Mesenchymal stem cell (in vitro differentiated cells and primary cell): ENCODE measurements around the gene DTD2.
"Not testable (repeated sequence)": the region's sequence is repeated elsewhere in the genome, so short reads cannot be mapped to it uniquely, and the experiment has no call there.

ENCODE experiments used
- DNase-seq: peaks from one replicate; pipeline ENCODE4 v3.0.0-alpha.2; 2013
- H2AFZ ChIP-seq: one replicate; pipeline ENCODE4 v1.6.1; 2013; ENCODE audit warnings: low read depth, mild to moderate bottlenecking, control low read depth, inconsistent platforms, low read length, moderate library complexity
- H2AK5ac ChIP-seq: 2 replicates; pipeline ENCODE4 v1.6.1; 2013; ENCODE audit warnings: low read length, moderate library complexity, mild to moderate bottlenecking, inconsistent platforms; ENCODE audit not compliant: severe bottlenecking
- H2BK120ac ChIP-seq: one replicate; pipeline ENCODE4 v1.6.1; 2013; ENCODE audit warnings: low read depth, mild to moderate bottlenecking, inconsistent platforms, low read length, moderate library complexity
- H2BK12ac ChIP-seq, 2 experiments: one replicate each; pipeline ENCODE4 v1.6.1; 2013; ENCODE audit warnings: inconsistent platforms in 2 of 2, low read length in 2 of 2, mild to moderate bottlenecking in 2 of 2, moderate library complexity in 2 of 2, control low read depth in 1 of 2
- H2BK15ac ChIP-seq: one replicate; pipeline ENCODE4 v1.6.1; 2013; ENCODE audit warnings: mild to moderate bottlenecking, low read depth, inconsistent platforms; ENCODE audit not compliant: poor library complexity, severe bottlenecking
- H2BK5ac ChIP-seq: 2 replicates; pipeline ENCODE4 v1.6.1; 2013; ENCODE audit warnings: low read depth, mild to moderate bottlenecking, low read length, control low read depth, inconsistent platforms; ENCODE audit not compliant: poor library complexity, severe bottlenecking
- H3K14ac ChIP-seq, 2 experiments: one replicate each; pipeline ENCODE4 v1.6.1; 2013; ENCODE audit warnings: inconsistent platforms in 2 of 2, low read length in 2 of 2, control low read depth in 1 of 2, mild to moderate bottlenecking in 1 of 2, moderate library complexity in 1 of 2
- H3K18ac ChIP-seq, 2 experiments: one replicate each; pipeline ENCODE4 v1.6.1; 2013; ENCODE audit warnings: inconsistent platforms in 2 of 2, low read length in 2 of 2, control low read depth in 1 of 2, low read depth in 1 of 2, mild to moderate bottlenecking in 1 of 2
- H3K23ac ChIP-seq, 2 experiments: one replicate each; pipeline ENCODE4 v1.6.1; 2013; ENCODE audit warnings: inconsistent platforms in 2 of 2, low read length in 2 of 2, mild to moderate bottlenecking in 2 of 2, moderate library complexity in 2 of 2, control low read depth in 1 of 2
- H3K27ac ChIP-seq: 2 replicates; pipeline ENCODE4 v1.5.1; 2013; ENCODE audit warnings: mild to moderate bottlenecking, moderate library complexity, low read length, control low read depth, inconsistent platforms; ENCODE audit not compliant: poor library complexity, severe bottlenecking
- H3K27me3 ChIP-seq, 2 experiments: 2 replicates each; pipeline versions ENCODE4 v1.6.1 to v1.7.0; 2013; ENCODE audit warnings: low read length in 2 of 2, mild to moderate bottlenecking in 2 of 2, moderate library complexity in 2 of 2, control low read depth in 1 of 2, inconsistent platforms in 1 of 2; ENCODE audit not compliant: control insufficient read depth in 1 of 2, insufficient read depth in 1 of 2
- H3K36me3 ChIP-seq, 2 experiments: 2 replicates each; pipeline versions ENCODE4 v1.6.1 to v1.7.0; 2013; ENCODE audit warnings: low read length in 2 of 2, control low read depth in 1 of 2, inconsistent platforms in 1 of 2, low read depth in 1 of 2, mild to moderate bottlenecking in 1 of 2; ENCODE audit not compliant: insufficient read depth in 2 of 2, control insufficient read depth in 1 of 2
- H3K4ac ChIP-seq, 2 experiments: one replicate each; pipeline ENCODE4 v1.6.1; 2013; ENCODE audit warnings: inconsistent platforms in 2 of 2, low read length in 2 of 2, mild to moderate bottlenecking in 2 of 2, moderate library complexity in 2 of 2, control low read depth in 1 of 2, low read depth in 1 of 2
- H3K4me1 ChIP-seq: 2 replicates; pipeline ENCODE4 v1.6.1; 2013; ENCODE audit warnings: low read depth, low read length, control low read depth; ENCODE audit not compliant: control insufficient read depth, insufficient read depth
- H3K4me2 ChIP-seq: 2 replicates; pipeline ENCODE4 v1.6.1; 2013; ENCODE audit warnings: low read length, mild to moderate bottlenecking, inconsistent platforms; ENCODE audit not compliant: poor library complexity, severe bottlenecking
- H3K4me3 ChIP-seq, 2 experiments: 2 replicates each; pipeline versions ENCODE4 v1.5.1 to v1.7.0; 2013; ENCODE audit warnings: low read length in 2 of 2, mild to moderate bottlenecking in 2 of 2, control low read depth in 1 of 2, low read depth in 1 of 2; ENCODE audit not compliant: insufficient read depth in 1 of 2
- H3K79me1 ChIP-seq: replicated peaks from 2 replicates; pipeline ENCODE4 v1.6.1; 2013; ENCODE audit warnings: mild to moderate bottlenecking, control low read depth, low read length, inconsistent platforms; ENCODE audit not compliant: poor library complexity, severe bottlenecking
- H3K9ac ChIP-seq: 2 replicates; pipeline ENCODE4 v1.7.0; 2013; ENCODE audit warnings: mild to moderate bottlenecking, low read length, moderate library complexity
- H3K9me3 ChIP-seq: 2 replicates; pipeline ENCODE4 v1.7.0; 2013; ENCODE audit warnings: mild to moderate bottlenecking, low read length; ENCODE audit not compliant: control insufficient read depth
- H4K8ac ChIP-seq: one replicate; pipeline ENCODE4 v1.6.1; 2013; ENCODE audit warnings: inconsistent platforms, mild to moderate bottlenecking, low read length, moderate library complexity
- H4K91ac ChIP-seq: one replicate; pipeline ENCODE4 v1.6.1; 2013; ENCODE audit warnings: mild to moderate bottlenecking, low read length, inconsistent platforms
- WGBS: methylation state at CpG from one replicate; pipeline ENCODE4 v1.1.7; 2013; ENCODE audit warnings: mixed read lengths; 5-methylcytosine and 5-hydroxymethylcytosine counted together

The DTD2 gene

GRCh38 chr14:31437045-31437691 lies 20.1 kb downstream of the DTD2 start:
- H3K27ac ChIP-seq, H2BK15ac ChIP-seq, H3K9ac ChIP-seq, H3K9me3 ChIP-seq, H2BK5ac ChIP-seq, H4K91ac ChIP-seq, H3K18ac ChIP-seq, H3K14ac ChIP-seq, H3K36me3 ChIP-seq, H3K27me3 ChIP-seq, H2AK5ac ChIP-seq, H2BK12ac ChIP-seq, H3K4me2 ChIP-seq, H3K4me1 ChIP-seq, H4K8ac ChIP-seq, H3K4me3 ChIP-seq, H3K4ac ChIP-seq, H3K23ac ChIP-seq, H3K79me1 ChIP-seq, DNase-seq, H2BK120ac ChIP-seq, H2AFZ ChIP-seq: not testable (repeated sequence)
- WGBS = 97% methylated on average over 13 of the region's 45 CpGs

GRCh38 chr14:31435276-31435675 lies 22.0 kb downstream of the DTD2 start:
- Histone ChIP-seq H3K27me3 (no peaks in the 10 kb centered on the region), H2BK5ac (no peak overlapping the region), H4K91ac (no peak overlapping the region), H3K9ac (no peak overlapping the region), H3K4me1 (no peaks in the 10 kb centered on the region), H2AK5ac (no peak overlapping the region), H2BK120ac (no peak overlapping the region), H2BK12ac (no peak overlapping the region), H3K9me3 (peaks cover 6% of the 10 kb centered on the region), H2AFZ (no peak overlapping the region), H3K14ac (no peak overlapping the region), H3K79me1 (no peaks in the 10 kb centered on the region), H3K18ac (no peak overlapping the region), H3K4me2 (no peak overlapping the region), H3K4me3 (no peak overlapping the region), H3K27ac (no peak overlapping the region), H4K8ac (no peak overlapping the region), H2BK15ac (no peak overlapping the region), H3K36me3 (no peaks in the 10 kb centered on the region), H3K4ac (no peak overlapping the region), H3K23ac (no peak overlapping the region)
- DNase-seq = no peak

GRCh38 chr14:31430634-31431264 lies 26.6 kb downstream of the DTD2 start:
- no peak overlapping the region for H3K4me3 ChIP-seq
- DNase-seq = no peak
- 98% methylated on average over 11 of the region's 11 CpGs for WGBS
- no peak overlapping the region for H3K9ac ChIP-seq
- no peaks in the 10 kb centered on the region for H3K36me3 ChIP-seq
- H3K27ac ChIP-seq = no peak overlapping the region
- H3K27me3 ChIP-seq = no peaks in the 10 kb centered on the region
- no peak overlapping the region for H2BK120ac ChIP-seq
- H3K14ac ChIP-seq = no peak overlapping the region
- peaks cover 6% of the 10 kb centered on the region for H3K9me3 ChIP-seq
- H3K23ac ChIP-seq = no peak overlapping the region
- no peak overlapping the region for H2AK5ac ChIP-seq
- H4K8ac ChIP-seq = no peak overlapping the region
- H2BK15ac ChIP-seq = no peak overlapping the region
- no peak overlapping the region for H2BK12ac ChIP-seq
- no peaks in the 10 kb centered on the region for H3K79me1 ChIP-seq
- H3K18ac ChIP-seq = no peak overlapping the region
- no peak overlapping the region for H2AFZ ChIP-seq
- no peaks in the 10 kb centered on the region for H3K4me1 ChIP-seq
- H3K4ac ChIP-seq = no peak overlapping the region
- no peak overlapping the region for H3K4me2 ChIP-seq
- H2BK5ac ChIP-seq = no peak overlapping the region
- no peak overlapping the region for H4K91ac ChIP-seq

- Histone ChIP-seq H3K9me3 (peaks cover 6% of the 10 kb centered on the region), H2BK12ac (no peak overlapping the region), H3K23ac (no peak overlapping the region), H3K36me3 (no peaks in the 10 kb centered on the region), H3K4ac (no peak overlapping the region), H4K8ac (no peak overlapping the region), H2AK5ac (no peak overlapping the region), H3K14ac (no peak overlapping the region), H2BK5ac (no peak overlapping the region), H3K79me1 (no peaks in the 10 kb centered on the region), H4K91ac (no peak overlapping the region), H2BK15ac (no peak overlapping the region), H3K4me3 (no peak overlapping the region), H3K27ac (no peak overlapping the region), H3K4me1 (no peaks in the 10 kb centered on the region), H3K18ac (no peak overlapping the region), H3K27me3 (no peaks in the 10 kb centered on the region), H2BK120ac (no peak overlapping the region), H3K4me2 (no peak overlapping the region), H2AFZ (no peak overlapping the region), H3K9ac (no peak overlapping the region)
- DNase-seq = no peak
- 88% methylated on average over 1 of the region's 1 CpG for WGBS
Observed at GRCh38 chr14:31429791-31430190, 27.5 kb downstream of the DTD2 start.
